ENCODE data around the gene FXYD5. TPM values are rescaled to one million over a fixed set of nuclear protein-coding genes. Genes with fewer than 3 reads are reported as not detected.

Gene FXYD5
- total RNA-seq, 1 donor from 2014 or later: 135 TPM

DNA sequence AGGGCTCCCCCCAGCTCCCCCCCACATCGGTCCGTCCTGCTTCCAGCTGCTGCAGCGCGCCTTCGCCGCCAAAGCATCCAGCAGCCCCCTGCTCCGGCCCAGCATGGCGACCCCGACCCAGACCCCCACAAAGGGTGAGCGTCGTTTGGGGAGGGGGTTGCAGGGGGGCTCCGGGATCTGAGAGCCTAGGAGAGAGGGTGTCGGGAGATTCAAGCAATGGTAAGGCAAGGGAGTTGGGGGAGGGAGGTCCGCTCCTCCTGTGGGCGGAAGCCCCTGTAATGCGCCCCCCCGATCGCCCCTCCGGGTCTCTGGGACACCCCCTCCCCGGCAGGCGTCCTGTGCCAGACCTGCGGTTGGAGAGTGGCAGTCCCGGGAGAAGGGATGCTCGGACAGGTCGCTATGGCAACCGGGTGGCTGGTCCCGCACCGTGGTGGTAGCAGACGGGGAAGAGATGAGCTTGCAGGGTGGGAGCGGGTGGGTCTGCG is 11.3 kb upstream of the FXYD5 start, which contains the start of gene FXYD7:
Gene FXYD7, plus strand, starts transcription at position 25 of the 485 bp plus-strand sequence. Its CDS starts 79 bp downstream, at position 104.
- TF ChIP-seq, protein P1, sequence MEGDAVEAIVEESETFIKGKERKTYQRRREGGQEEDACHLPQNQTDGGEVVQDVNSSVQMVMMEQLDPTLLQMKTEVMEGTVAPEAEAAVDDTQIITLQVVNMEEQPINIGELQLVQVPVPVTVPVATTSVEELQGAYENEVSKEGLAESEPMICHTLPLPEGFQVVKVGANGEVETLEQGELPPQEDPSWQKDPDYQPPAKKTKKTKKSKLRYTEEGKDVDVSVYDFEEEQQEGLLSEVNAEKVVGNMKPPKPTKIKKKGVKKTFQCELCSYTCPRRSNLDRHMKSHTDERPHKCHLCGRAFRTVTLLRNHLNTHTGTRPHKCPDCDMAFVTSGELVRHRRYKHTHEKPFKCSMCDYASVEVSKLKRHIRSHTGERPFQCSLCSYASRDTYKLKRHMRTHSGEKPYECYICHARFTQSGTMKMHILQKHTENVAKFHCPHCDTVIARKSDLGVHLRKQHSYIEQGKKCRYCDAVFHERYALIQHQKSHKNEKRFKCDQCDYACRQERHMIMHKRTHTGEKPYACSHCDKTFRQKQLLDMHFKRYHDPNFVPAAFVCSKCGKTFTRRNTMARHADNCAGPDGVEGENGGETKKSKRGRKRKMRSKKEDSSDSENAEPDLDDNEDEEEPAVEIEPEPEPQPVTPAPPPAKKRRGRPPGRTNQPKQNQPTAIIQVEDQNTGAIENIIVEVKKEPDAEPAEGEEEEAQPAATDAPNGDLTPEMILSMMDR (IDR thresholded peaks at IDR 0.05; ENCODE audit: insufficient read depth, low read length, poor library complexity, severe bottlenecking): no peak
- H3K27me3 ChIP-seq (ENCODE audit: control insufficient read depth, insufficient read depth, low read length): peaks cover 60% of the 10 kb centered on the region
- DNase-seq (ENCODE audit: low read depth): no peak
- no peak within 1 kb of the TSS for H3K4me3 ChIP-seq (ENCODE audit: low read depth, low read length)
- no peaks in the 10 kb centered on the region for H3K36me3 ChIP-seq (ENCODE audit: control insufficient read depth, insufficient read depth, low read length)

DNA sequence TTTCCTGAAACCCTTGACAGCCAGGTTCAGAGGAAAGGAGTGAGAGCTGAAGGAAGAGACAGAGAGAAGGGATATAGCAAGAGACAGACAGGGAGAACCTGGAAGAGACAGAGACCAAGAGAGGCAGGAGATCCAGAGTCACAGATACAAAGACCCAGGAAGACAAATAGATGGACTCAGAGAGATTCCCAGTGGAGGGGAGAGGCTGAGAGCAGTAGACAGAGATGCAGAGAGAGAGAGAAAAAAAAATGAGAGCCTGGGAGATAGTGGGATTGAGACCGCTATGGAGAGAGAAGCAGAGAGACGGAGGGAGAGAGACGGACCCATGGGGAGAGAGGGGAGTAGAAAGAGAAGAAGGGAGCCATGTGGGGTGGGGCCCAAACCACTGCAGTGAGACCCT is 10.7 kb upstream of the FXYD5 start:
- DNase-seq (ENCODE audit: low read depth): no peak
- no peaks in the 10 kb centered on the region for H3K36me3 ChIP-seq (ENCODE audit: control insufficient read depth, insufficient read depth, low read length)
- H3K27me3 ChIP-seq (ENCODE audit: control insufficient read depth, insufficient read depth, low read length): peaks cover 55% of the 10 kb centered on the region
- TF ChIP-seq, protein P1 (IDR thresholded peaks at IDR 0.05; ENCODE audit: insufficient read depth, low read length, poor library complexity, severe bottlenecking): no peak
- H3K4me3 ChIP-seq (ENCODE audit: low read depth, low read length): no peak overlapping the region

DNA sequence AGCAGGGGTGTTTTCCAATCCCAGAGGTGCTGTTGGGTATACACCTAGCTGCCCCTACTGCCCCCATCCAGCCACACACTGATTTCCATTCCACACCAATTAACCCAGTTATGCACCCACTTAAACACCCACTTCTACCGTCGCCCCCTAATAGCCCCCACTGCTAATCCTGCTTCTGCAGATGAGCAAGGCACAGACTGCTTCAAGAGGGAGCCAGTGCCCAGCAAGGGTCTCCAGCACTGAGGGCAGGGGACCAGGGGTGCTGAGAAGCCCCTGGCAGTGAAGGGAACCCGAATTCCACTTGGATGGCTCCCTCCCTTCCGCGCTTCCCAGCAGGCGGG is 10.3 kb upstream of the FXYD5 start:
- DNase-seq (ENCODE audit: low read depth): no peak
- Histone ChIP-seq H3K4me3 (ENCODE audit: low read depth, low read length) (no peak overlapping the region), H3K27me3 (ENCODE audit: control insufficient read depth, insufficient read depth, low read length) (peaks cover 52% of the 10 kb centered on the region), H3K36me3 (ENCODE audit: control insufficient read depth, insufficient read depth, low read length) (no peaks in the 10 kb centered on the region)
- TF ChIP-seq, protein P1 (IDR thresholded peaks at IDR 0.05; ENCODE audit: insufficient read depth, low read length, poor library complexity, severe bottlenecking): no peak

DNA sequence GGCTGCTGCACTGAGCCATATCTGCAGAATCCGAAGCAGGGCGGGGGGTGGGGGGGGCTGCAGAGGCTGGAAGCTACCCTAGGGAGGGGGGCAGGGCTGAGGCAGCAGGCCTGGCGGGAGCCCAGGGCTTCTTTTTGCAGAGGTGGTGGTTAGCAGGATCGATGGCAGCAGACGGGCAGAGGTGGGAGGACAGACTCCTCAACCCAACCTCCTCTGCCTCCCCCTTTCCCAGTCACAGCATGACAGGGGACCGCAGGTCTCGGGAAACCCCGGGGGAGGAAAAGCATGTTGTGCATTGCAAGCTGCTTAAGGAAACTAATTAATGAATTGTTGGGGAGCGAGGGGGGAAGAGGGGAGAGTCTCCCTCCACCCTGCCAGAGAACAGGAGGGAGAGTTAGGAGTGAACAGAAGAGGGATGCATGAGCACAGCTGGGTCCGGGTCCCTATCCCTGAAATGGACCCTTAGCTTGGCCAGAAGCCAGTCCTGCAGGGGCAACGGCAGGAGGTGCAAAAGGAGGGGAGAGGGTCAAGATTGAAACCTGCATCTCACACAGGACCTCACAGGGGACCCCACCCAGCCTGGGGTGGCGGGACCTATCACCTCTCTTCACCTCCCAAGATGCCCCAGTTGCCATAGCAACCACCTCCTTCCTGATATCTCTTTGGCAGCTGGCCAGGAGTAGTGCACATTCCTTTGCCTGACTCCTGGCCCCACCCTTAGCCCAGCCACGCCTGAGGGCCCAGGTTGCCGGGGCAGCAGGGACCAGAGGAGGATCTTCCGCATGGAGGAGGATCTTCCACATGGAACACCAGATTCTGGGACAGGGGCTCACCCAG is 9.7 kb upstream of the FXYD5 start:
- DNase-seq (ENCODE audit: low read depth): no peak
- peaks cover 46% of the 10 kb centered on the region for H3K27me3 ChIP-seq (ENCODE audit: control insufficient read depth, insufficient read depth, low read length)
- no peaks in the 10 kb centered on the region for H3K36me3 ChIP-seq (ENCODE audit: control insufficient read depth, insufficient read depth, low read length)
- TF ChIP-seq, protein P1 (IDR thresholded peaks at IDR 0.05; ENCODE audit: insufficient read depth, low read length, poor library complexity, severe bottlenecking): no peak
- H3K4me3 ChIP-seq (ENCODE audit: low read depth, low read length): no peak overlapping the region

DNA sequence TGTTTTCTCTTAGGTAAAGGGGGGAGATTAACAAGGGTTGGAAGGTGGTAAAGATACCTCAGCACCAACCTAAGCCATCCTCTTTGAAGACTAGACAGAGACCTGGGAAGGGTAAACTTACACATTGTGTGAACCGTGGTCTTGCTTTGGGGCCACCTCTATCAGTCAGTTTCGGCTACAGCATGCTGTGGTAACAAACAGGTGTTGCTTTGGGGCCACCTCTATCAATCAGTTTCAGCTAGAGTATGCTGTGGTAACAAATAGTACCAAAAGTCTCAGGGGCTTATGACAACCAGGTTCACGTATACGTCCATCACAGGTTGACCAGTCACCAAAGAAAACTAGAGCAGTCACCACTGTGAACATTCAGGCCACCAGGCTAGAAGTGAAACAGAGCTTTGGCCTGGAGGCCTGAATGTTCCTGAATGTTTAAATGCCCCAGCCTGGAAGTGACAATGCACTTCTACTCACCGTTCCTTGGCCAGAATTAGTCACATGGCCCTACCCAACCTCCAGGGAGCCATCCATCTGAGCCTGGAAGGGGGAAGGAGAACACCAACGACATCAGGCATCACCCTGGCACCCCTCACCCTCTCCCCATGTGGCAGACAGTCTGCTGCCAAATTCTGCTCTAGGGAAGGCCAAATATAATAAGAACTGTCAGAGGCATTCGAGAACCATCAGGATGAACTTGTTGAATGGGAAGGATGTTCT is 7.6 kb upstream of the FXYD5 start:
- Histone ChIP-seq H3K36me3 (ENCODE audit: control insufficient read depth, insufficient read depth, low read length) (no peaks in the 10 kb centered on the region), H3K4me3 (ENCODE audit: low read depth, low read length) (no peak overlapping the region), H3K27me3 (ENCODE audit: control insufficient read depth, insufficient read depth, low read length) (peaks cover 31% of the 10 kb centered on the region)
- DNase-seq (ENCODE audit: low read depth): no peak
- TF ChIP-seq, protein P1 (IDR thresholded peaks at IDR 0.05; ENCODE audit: insufficient read depth, low read length, poor library complexity, severe bottlenecking): no peak
